Measurements from ENCODE around the gene NKX1-2. TPM values are rescaled to one million over a fixed set of nuclear protein-coding genes. Genes with fewer than 3 reads are reported as not detected.

NKX1-2 gene
- total RNA-seq, 4 donors from 2014 or later: not detected

DNA sequence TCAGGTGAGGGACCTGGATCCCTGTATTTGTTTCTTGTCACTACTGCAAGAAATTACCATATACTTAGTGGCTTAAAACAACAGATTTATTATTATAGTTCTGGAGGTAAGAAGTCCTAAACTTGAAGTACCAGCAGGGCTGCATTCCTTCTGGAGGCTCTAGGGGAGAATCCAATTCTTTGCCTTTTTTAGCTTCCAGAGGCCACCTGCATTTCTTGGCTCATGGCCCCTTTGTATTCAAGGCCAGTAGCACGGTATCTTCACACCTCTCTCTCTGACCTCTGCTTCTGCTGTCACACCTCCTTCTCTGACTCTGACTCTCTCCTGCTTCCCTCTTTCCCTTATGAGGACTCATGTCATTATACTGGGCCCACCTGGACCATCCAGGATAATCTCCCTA, 9.6 kb upstream of the NKX1-2 start:
- TF ChIP-seq EP300 (IDR thresholded peaks at IDR 0.05) (no peak), POLR2AphosphoS5 (IDR thresholded peaks at IDR 0.05) (no peak), POLR2A (IDR thresholded peaks at IDR 0.05; ENCODE audit: low read depth) (no peak)
- TF ChIP-seq, protein P1, sequence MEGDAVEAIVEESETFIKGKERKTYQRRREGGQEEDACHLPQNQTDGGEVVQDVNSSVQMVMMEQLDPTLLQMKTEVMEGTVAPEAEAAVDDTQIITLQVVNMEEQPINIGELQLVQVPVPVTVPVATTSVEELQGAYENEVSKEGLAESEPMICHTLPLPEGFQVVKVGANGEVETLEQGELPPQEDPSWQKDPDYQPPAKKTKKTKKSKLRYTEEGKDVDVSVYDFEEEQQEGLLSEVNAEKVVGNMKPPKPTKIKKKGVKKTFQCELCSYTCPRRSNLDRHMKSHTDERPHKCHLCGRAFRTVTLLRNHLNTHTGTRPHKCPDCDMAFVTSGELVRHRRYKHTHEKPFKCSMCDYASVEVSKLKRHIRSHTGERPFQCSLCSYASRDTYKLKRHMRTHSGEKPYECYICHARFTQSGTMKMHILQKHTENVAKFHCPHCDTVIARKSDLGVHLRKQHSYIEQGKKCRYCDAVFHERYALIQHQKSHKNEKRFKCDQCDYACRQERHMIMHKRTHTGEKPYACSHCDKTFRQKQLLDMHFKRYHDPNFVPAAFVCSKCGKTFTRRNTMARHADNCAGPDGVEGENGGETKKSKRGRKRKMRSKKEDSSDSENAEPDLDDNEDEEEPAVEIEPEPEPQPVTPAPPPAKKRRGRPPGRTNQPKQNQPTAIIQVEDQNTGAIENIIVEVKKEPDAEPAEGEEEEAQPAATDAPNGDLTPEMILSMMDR (IDR thresholded peaks at IDR 0.05): no peak
- H3K9me3 ChIP-seq: no peaks in the 10 kb centered on the region
- H3K36me3 ChIP-seq: no peaks in the 10 kb centered on the region
- H3K4me1 ChIP-seq: peaks cover 0 to 13% (median 9%) of the 10 kb centered on the region in 4 donors
- intact Hi-C loops (cut with DNase I): no loop called here
- H3K27ac ChIP-seq (replicated peaks in 1 of 4): no peak overlapping the region
- no peak for DNase-seq (ENCODE audit: extremely low spot score)
- WGBS: 79% methylated on average over 1 of the region's 1 CpG
- peaks cover 0 to 21% (median 0%) of the 10 kb centered on the region in 4 donors for H3K27me3 ChIP-seq
- no peak overlapping the region for H3K4me3 ChIP-seq

DNA sequence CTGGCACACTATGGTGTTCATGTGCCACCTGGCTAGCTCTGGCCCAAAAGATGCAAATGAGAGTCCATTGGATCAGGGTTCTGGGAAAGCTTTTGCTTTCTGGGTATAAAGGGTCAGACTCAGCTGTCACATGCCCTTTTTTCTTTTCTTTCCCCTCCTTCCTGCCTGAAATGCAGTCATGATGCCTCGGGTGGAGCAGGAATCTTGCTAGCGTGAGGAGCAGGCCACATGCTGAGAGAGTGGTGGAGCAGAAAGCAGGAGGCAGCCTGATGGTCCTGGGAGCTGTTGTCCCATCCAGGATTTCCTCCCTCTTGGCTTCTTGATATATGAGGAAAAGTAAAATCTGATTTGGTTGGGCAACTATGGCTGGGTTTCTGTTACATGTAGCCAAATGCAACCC, 9.1 kb upstream of the NKX1-2 start:
- intact Hi-C loops (cut with DNase I): no loop called here
- DNase-seq (ENCODE audit: extremely low spot score): no peak

DNA sequence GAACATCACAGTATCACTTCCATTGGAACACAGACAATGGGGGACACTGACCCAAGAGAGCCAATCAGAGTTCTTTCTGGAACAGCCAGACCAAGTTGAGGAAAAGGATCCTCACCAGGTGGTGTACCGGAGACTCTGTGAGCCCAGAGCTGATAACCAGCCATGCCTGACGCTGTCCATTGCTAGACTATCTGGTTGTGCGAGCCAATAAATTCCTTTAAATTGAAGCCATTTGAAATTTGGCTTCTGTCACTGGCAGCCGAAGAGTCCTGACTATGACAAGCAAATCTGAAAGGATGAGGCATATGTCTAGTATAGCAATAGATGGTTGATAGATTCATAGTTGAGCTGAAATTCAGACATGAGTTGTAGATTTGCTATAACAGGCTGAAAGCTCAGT, 8.6 kb upstream of the NKX1-2 start:
- intact Hi-C loops (cut with DNase I): no loop called here
- TF ChIP-seq POLR2A (IDR thresholded peaks at IDR 0.05; ENCODE audit: low read depth): no peak
- TF ChIP-seq, protein P1 (IDR thresholded peaks at IDR 0.05): no peak
- no peak for TF ChIP-seq EP300 (IDR thresholded peaks at IDR 0.05)
- TF ChIP-seq POLR2AphosphoS5 (IDR thresholded peaks at IDR 0.05): no peak
- no peak overlapping the region for H3K27ac ChIP-seq (replicated peaks in 1 of 4)
- WGBS: 92% methylated on average over 4 of the region's 4 CpGs
- H3K4me3 ChIP-seq: no peak overlapping the region
- peaks cover 0 to 27% (median 0%) of the 10 kb centered on the region in 4 donors for H3K27me3 ChIP-seq
- no peaks in the 10 kb centered on the region for H3K36me3 ChIP-seq
- H3K9me3 ChIP-seq: no peaks in the 10 kb centered on the region
- peaks cover 0 to 13% (median 9%) of the 10 kb centered on the region in 4 donors for H3K4me1 ChIP-seq
- DNase-seq (ENCODE audit: extremely low spot score): no peak

More for the DNA sequence above, 9.1 kb upstream of the NKX1-2 start:
- Histone ChIP-seq H3K36me3 (no peaks in the 10 kb centered on the region), H3K27me3 (peaks cover 0 to 23% (median 0%) of the 10 kb centered on the region in 4 donors), H3K27ac (replicated peaks in 1 of 4) (no peak overlapping the region), H3K4me1 (peaks cover 0 to 13% (median 9%) of the 10 kb centered on the region in 4 donors), H3K4me3 (no peak overlapping the region), H3K9me3 (no peaks in the 10 kb centered on the region)
- TF ChIP-seq POLR2AphosphoS5 (IDR thresholded peaks at IDR 0.05) (no peak), POLR2A (IDR thresholded peaks at IDR 0.05; ENCODE audit: low read depth) (no peak), EP300 (IDR thresholded peaks at IDR 0.05) (no peak)
- TF ChIP-seq, protein P1 (IDR thresholded peaks at IDR 0.05): no peak
- 77% methylated on average over 2 of the region's 2 CpGs for WGBS

DNA sequence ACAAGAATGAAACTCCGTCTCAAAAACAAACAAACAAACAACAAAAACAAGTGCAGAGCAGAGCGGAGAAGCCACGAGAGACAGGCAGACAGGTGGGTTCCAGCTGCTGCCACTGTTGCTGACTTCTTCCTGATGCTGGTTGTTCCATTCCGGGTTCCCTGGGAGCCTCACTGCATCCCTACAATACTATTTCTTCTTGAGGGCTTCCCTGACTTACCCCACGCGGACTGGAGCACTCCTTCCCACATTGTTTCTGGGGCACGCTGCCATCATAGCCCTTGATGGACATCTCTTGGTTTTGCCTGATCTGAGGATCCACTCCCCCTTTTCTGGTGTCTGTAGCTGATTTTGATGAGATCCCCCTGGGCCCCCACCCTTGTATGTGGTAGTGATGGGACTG, 5.6 kb upstream of the NKX1-2 start:
- no peaks in the 10 kb centered on the region for H3K36me3 ChIP-seq
- peaks cover 0 to 57% (median 9%) of the 10 kb centered on the region in 4 donors for H3K27me3 ChIP-seq
- no peaks in the 10 kb centered on the region for H3K9me3 ChIP-seq
- H3K27ac ChIP-seq (replicated peaks in 1 of 4): no peak overlapping the region
- H3K4me1 ChIP-seq: peaks cover 0 to 3% (median 2%) of the 10 kb centered on the region in 4 donors
- intact Hi-C loops (cut with DNase I): no loop called here
- TF ChIP-seq, protein P1 (IDR thresholded peaks at IDR 0.05): no peak
- TF ChIP-seq POLR2AphosphoS5 (IDR thresholded peaks at IDR 0.05) (no peak), POLR2A (IDR thresholded peaks at IDR 0.05; ENCODE audit: low read depth) (no peak), EP300 (IDR thresholded peaks at IDR 0.05) (no peak)
- WGBS: 61% methylated on average over 7 of the region's 7 CpGs
- no peak overlapping the region for H3K4me3 ChIP-seq
- no peak for DNase-seq (ENCODE audit: extremely low spot score)
